Measurements from ENCODE around the gene SATB1.

DNA sequence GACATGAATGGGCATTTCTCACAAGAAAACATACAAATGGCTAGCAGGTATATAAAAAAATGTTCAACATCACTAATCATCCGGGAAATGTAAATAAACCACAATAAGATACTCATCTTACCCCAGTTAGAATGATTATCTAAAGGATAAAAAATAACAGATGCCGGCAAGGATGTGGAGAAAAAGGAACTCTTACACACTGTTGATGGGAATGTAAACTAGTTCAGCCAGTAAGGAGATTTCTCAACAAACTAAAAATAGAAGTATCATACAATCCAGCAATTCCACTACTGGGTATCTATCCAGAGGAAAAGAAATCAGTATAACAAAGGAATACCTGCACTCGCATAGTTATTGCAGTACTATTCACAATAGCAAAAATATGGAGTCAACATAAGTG, 124.2 kb downstream of the SATB1 start:
- TF ChIP-seq POLR2AphosphoS5 (IDR thresholded peaks at IDR 0.05; ENCODE audit: low read depth, low read length) (no peak), ZNF274 (IDR thresholded peaks at IDR 0.05; ENCODE audit: low read depth, low read length) (no peak), SIN3A (IDR thresholded peaks at IDR 0.05; ENCODE audit: low read depth) (no peak), EZH2phosphoT487 (IDR thresholded peaks at IDR 0.05; ENCODE audit: borderline replicate concordance) (no peak), POLR2A (IDR thresholded peaks at IDR 0.05; ENCODE audit: borderline replicate concordance, extremely low read depth, insufficient read depth, insufficient read length) (no peak), SP1 (IDR thresholded peaks at IDR 0.05; ENCODE audit: low read depth) (no peak), YY1 (IDR thresholded peaks at IDR 0.05; ENCODE audit: extremely low read depth, insufficient replicate concordance, low read depth, low read length) (no peak), TCF7L2 (IDR thresholded peaks at IDR 0.05; ENCODE audit: borderline replicate concordance, extremely low read depth, insufficient read depth, insufficient read length) (no peak)
- TF ChIP-seq, protein P1, sequence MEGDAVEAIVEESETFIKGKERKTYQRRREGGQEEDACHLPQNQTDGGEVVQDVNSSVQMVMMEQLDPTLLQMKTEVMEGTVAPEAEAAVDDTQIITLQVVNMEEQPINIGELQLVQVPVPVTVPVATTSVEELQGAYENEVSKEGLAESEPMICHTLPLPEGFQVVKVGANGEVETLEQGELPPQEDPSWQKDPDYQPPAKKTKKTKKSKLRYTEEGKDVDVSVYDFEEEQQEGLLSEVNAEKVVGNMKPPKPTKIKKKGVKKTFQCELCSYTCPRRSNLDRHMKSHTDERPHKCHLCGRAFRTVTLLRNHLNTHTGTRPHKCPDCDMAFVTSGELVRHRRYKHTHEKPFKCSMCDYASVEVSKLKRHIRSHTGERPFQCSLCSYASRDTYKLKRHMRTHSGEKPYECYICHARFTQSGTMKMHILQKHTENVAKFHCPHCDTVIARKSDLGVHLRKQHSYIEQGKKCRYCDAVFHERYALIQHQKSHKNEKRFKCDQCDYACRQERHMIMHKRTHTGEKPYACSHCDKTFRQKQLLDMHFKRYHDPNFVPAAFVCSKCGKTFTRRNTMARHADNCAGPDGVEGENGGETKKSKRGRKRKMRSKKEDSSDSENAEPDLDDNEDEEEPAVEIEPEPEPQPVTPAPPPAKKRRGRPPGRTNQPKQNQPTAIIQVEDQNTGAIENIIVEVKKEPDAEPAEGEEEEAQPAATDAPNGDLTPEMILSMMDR (IDR thresholded peaks at IDR 0.05 in 2 of 3, conservative IDR thresholded peaks at IDR 0.05 in 1 of 3; ENCODE audit: borderline replicate concordance in 1 of 3, insufficient read depth in 1 of 3, low read depth in 2 of 3, low read length in 2 of 3) = no peak
- TF ChIP-seq, protein P2, sequence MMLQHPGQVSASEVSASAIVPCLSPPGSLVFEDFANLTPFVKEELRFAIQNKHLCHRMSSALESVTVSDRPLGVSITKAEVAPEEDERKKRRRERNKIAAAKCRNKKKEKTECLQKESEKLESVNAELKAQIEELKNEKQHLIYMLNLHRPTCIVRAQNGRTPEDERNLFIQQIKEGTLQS (IDR thresholded peaks at IDR 0.05) = no peak
